Loucy (cell line): ENCODE results near the gene TBPL2.

Experiments
- EZH2phosphoT487 ChIP-seq: fragments of 200-600 bp; IDR thresholded peaks from 2 replicates; pipeline ENCODE4 v1.6.1; 2018; ENCODE audit warnings: antibody characterized with exemption, mild to moderate bottlenecking, moderate library complexity, borderline replicate concordance
- TF ChIP-seq, protein P1 (sequence below): fragments of 200-600 bp; sonication (generic); conservative IDR thresholded peaks from 2 replicates; pipeline ENCODE4 v1.5.1; 2014; ENCODE audit warnings: mild to moderate bottlenecking, antibody characterized with exemption, low read length

- TF ChIP-seq, protein P1, sequence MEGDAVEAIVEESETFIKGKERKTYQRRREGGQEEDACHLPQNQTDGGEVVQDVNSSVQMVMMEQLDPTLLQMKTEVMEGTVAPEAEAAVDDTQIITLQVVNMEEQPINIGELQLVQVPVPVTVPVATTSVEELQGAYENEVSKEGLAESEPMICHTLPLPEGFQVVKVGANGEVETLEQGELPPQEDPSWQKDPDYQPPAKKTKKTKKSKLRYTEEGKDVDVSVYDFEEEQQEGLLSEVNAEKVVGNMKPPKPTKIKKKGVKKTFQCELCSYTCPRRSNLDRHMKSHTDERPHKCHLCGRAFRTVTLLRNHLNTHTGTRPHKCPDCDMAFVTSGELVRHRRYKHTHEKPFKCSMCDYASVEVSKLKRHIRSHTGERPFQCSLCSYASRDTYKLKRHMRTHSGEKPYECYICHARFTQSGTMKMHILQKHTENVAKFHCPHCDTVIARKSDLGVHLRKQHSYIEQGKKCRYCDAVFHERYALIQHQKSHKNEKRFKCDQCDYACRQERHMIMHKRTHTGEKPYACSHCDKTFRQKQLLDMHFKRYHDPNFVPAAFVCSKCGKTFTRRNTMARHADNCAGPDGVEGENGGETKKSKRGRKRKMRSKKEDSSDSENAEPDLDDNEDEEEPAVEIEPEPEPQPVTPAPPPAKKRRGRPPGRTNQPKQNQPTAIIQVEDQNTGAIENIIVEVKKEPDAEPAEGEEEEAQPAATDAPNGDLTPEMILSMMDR = peak; percentile 32
- no peak for TF ChIP-seq EZH2phosphoT487
Observed at GRCh38 chr14:55377236-55377635, 63.2 kb downstream of the TBPL2 start.
